K562 (cell line): ENCODE measurements around the gene MCCD1. TPM values are rescaled to one million over a fixed set of nuclear protein-coding genes. Genes with fewer than 3 reads are reported as not detected.
A peak's percentile ranks its signal among the peaks of the same experiment; 100 is the strongest.

Experiments used
- BRCA1 ChIP-seq, 2 experiments: fragments of 450-650 bp in 1 of 2; sonication (generic) in 1 of 2; formaldehyde crosslinking in 1 of 2; IDR thresholded peaks; 2 replicates each; pipeline versions ENCODE4 v1.5.0 to v1.6.1; 2017 to 2020; ENCODE audit warnings: mild to moderate bottlenecking in 1 of 2, missing genetic modification reagents in 1 of 2
- CHD2 ChIP-seq: IDR thresholded peaks from 2 replicates; pipeline ENCODE4 v1.6.1; 2011; ENCODE audit warnings: low read depth, low read length
- E2F8 ChIP-seq: fragments of 450-650 bp; IDR thresholded peaks from 2 replicates; pipeline ENCODE4 v1.7.1; 2018; ENCODE audit warnings: mild to moderate bottlenecking, low read depth; ENCODE audit not compliant: partially characterized antibody
- MEF2D ChIP-seq: conservative IDR thresholded peaks from 2 replicates; pipeline ENCODE4 v1.6.1; 2016; ENCODE audit warnings: low read depth, missing genetic modification characterization, missing compliant biosample characterization
- NFIX ChIP-seq: fragments of 250-450 bp; sonication (Bioruptor Pico); IDR thresholded peaks from 2 replicates; pipeline ENCODE4 v1.4.0; 2020; ENCODE audit warnings: low read depth, mild to moderate bottlenecking, moderate library complexity
- NONO ChIP-seq, 2 experiments: fragments of 200-400 bp in 1 of 2; fragments of 450-650 bp in 1 of 2; formaldehyde crosslinking in 1 of 2; IDR thresholded peaks; 2 replicates each; pipeline ENCODE4 v1.6.1; 2017; ENCODE audit warnings: low read depth in 2 of 2, mild to moderate bottlenecking in 2 of 2, moderate library complexity in 2 of 2, low read length in 1 of 2
- NR2C1 ChIP-seq, 2 experiments: fragments of 450-650 bp; IDR thresholded peaks; 2 replicates each; pipeline ENCODE4 v1.6.1; 2017; ENCODE audit warnings: mild to moderate bottlenecking in 2 of 2, antibody characterized with exemption in 1 of 2, inconsistent platforms in 1 of 2, missing compliant biosample characterization in 1 of 2, missing genetic modification characterization in 1 of 2
- SPI1 ChIP-seq: IDR thresholded peaks from 2 replicates; pipeline ENCODE4 v1.6.1; 2011; ENCODE audit warnings: low read depth, low read length, control low read depth, borderline replicate concordance
- SUPT5H ChIP-seq: fragments of 450-650 bp; IDR thresholded peaks from 2 replicates; pipeline ENCODE4 v1.6.1; 2016
- THRAP3 ChIP-seq: fragments of 450-650 bp; IDR thresholded peaks from 2 replicates; pipeline ENCODE4 v1.6.1; 2016; ENCODE audit warnings: mild to moderate bottlenecking, inconsistent platforms, borderline replicate concordance
- U2AF2 ChIP-seq: fragments of 200-400 bp; formaldehyde crosslinking; optimal IDR thresholded peaks from 2 replicates; pipeline ENCODE3; 2017; ENCODE audit warnings: low read depth, mild to moderate bottlenecking, low read length
- ZNF175 ChIP-seq: fragments of 200-800 bp; sonication (Bioruptor generic); IDR thresholded peaks from 2 replicates; pipeline ENCODE4 v1.6.1; 2016; ENCODE audit warnings: low read depth, mild to moderate bottlenecking, missing genetic modification characterization, missing compliant biosample characterization
- ZZZ3 ChIP-seq: fragments of 450-650 bp; IDR thresholded peaks from 2 replicates; pipeline ENCODE4 v1.6.1; 2016; ENCODE audit warnings: antibody characterized with exemption, mild to moderate bottlenecking, moderate library complexity
- polyA plus RNA-seq, 8 experiments: library from polyadenylated mRNA; depleted of rRNA in 4 of 8; stranded (reverse) in 5 of 8; unstranded in 3 of 8; fragments of >200 nt; fragmentation: Nextera tagmentation in 2 of 8; fragmentation: Illumina TruSeq in 1 of 8; extraction: Ambion mirVana in 2 of 8; extraction: Trizol in 1 of 8; gene quantifications; 2 replicates each; pipeline versions ENCODE4 v1.2.1 to v1.2.3, GENCODE V29; 2011 to 2014; ENCODE audit warnings: inconsistent platforms in 1 of 8, missing spikeins in 1 of 8
- total RNA-seq, 7 experiments: library from RNA; depleted of rRNA in 6 of 7; stranded (reverse); fragments of >200 nt in 6 of 7; fragmentation: Illumina TruSeq in 2 of 7; extraction: Trizol in 2 of 7; gene quantifications; 2 replicates each; pipeline versions ENCODE4 v1.2.1 to v1.2.3, GENCODE V29; 2011 to 2021; ENCODE audit warnings: low replicate concordance in 1 of 7
- TF ChIP-seq, protein P1 (sequence below), 2 experiments: fragments of 450-650 bp in 1 of 2; sonication (generic) in 1 of 2; formaldehyde crosslinking in 1 of 2; IDR thresholded peaks; 2 replicates each; pipeline versions ENCODE4 v1.7.1 to v1.9.0; 2016 to 2022; ENCODE audit warnings: inconsistent platforms in 1 of 2, mild to moderate bottlenecking in 1 of 2, missing genetic modification reagents in 1 of 2

Gene MCCD1
- total and polyA plus RNA-seq, 9 of the 15 experiments (the other 6 are each of a cell fraction or from before 2014, with no cell fraction given), result not detected

DNA sequence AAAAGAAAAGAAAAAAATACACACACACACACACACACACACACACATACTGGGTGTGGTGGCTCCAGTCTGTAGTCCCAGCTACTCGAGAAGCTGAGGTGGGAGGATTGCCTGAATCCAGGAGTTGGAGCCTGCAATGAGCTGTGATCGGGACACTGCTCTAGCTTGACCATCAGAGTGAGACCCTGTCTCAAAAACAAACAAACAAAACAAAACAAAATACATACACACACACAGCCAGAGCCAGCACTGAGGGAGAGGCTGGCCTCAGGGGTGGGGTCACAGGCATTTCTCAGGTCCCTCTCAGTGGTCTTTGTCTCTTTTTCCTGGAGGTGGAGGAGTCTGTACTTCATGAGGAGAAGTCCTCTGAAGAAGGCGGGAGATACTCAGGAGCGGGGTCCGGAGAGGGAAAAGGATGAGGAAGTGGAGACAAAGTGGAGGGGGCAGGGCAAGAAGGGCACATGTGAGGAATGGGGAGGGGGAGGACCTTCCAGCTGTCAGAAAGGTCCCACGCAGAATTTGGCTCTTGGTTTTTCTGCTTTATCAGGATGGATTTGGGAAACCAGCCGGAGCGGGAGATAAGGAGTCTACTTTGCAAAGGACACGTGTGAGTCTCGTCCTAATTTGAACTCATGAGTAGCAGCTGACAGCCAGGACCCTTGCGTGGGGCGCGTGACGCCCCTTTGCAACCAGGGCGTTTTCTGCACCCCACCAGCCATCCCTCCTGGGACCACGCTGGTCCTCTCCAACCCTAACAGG is 38.5 kb upstream of the MCCD1 start (continued):
- TF ChIP-seq, protein P1, sequence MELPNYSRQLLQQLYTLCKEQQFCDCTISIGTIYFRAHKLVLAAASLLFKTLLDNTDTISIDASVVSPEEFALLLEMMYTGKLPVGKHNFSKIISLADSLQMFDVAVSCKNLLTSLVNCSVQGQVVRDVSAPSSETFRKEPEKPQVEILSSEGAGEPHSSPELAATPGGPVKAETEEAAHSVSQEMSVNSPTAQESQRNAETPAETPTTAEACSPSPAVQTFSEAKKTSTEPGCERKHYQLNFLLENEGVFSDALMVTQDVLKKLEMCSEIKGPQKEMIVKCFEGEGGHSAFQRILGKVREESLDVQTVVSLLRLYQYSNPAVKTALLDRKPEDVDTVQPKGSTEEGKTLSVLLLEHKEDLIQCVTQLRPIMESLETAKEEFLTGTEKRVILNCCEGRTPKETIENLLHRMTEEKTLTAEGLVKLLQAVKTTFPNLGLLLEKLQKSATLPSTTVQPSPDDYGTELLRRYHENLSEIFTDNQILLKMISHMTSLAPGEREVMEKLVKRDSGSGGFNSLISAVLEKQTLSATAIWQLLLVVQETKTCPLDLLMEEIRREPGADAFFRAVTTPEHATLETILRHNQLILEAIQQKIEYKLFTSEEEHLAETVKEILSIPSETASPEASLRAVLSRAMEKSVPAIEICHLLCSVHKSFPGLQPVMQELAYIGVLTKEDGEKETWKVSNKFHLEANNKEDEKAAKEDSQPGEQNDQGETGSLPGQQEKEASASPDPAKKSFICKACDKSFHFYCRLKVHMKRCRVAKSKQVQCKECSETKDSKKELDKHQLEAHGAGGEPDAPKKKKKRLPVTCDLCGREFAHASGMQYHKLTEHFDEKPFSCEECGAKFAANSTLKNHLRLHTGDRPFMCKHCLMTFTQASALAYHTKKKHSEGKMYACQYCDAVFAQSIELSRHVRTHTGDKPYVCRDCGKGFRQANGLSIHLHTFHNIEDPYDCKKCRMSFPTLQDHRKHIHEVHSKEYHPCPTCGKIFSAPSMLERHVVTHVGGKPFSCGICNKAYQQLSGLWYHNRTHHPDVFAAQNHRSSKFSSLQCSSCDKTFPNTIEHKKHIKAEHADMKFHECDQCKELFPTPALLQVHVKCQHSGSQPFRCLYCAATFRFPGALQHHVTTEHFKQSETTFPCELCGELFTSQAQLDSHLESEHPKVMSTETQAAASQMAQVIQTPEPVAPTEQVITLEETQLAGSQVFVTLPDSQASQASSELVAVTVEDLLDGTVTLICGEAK (IDR thresholded peaks at IDR 0.05), result no peak
- TF ChIP-seq, protein P1 (CRISPR knock-in tag; IDR thresholded peaks at IDR 0.05), result no peak
- TF ChIP-seq CHD2 (no peak), NFIX (no peak), NONO (IDR thresholded peaks at IDR 0.05; ENCODE audit: low read depth in 2 of 2, low read length in 1 of 2) (no peak), U2AF2 (no peak), NR2C1 (IDR thresholded peaks at IDR 0.05) (no peak), NR2C1 (tag; IDR thresholded peaks at IDR 0.05) (no peak), BRCA1 (IDR thresholded peaks at IDR 0.05) (no peak), BRCA1 (CRISPR knock-in tag; IDR thresholded peaks at IDR 0.05) (no peak), ZNF175 (CRISPR knock-in tag) (no peak), SPI1 (peak; percentile 90), THRAP3 (no peak), E2F8 (no peak), SUPT5H (no peak), ZZZ3 (no peak), MEF2D (tag) (no peak)
